Nephron (organoid): ENCODE measurements around the gene GTPBP4.

ENCODE experiments used
- H3K27ac Mint-ChIP-seq, 3 experiments: 2 replicates each; pipeline ENCODE4 v1.8.0; 2020; ENCODE audit warnings: mixed read lengths in 3 of 3, mild to moderate bottlenecking in 2 of 3, moderate library complexity in 1 of 3
- H3K27me3 Mint-ChIP-seq: 2 replicates; pipeline ENCODE4 v1.8.0; 2021; ENCODE audit warnings: low read depth, mild to moderate bottlenecking, moderate library complexity, mixed read lengths
- H3K36me3 Mint-ChIP-seq: 2 replicates; pipeline ENCODE4 v1.8.0; 2020; ENCODE audit warnings: low read depth, mixed read lengths
- H3K4me1 Mint-ChIP-seq: 2 replicates; pipeline ENCODE4 v1.8.0; 2020; ENCODE audit warnings: mixed read lengths
- H3K4me3 Mint-ChIP-seq, 3 experiments: 2 replicates each; pipeline ENCODE4 v1.8.0; 2020; ENCODE audit warnings: mild to moderate bottlenecking in 3 of 3, mixed read lengths in 3 of 3, moderate library complexity in 2 of 3
- H3K9me3 Mint-ChIP-seq: 2 replicates; pipeline ENCODE4 v1.8.0; 2020; ENCODE audit warnings: mixed read lengths
- TF ChIP-seq, protein P1 (sequence below), 3 experiments: fragments of 200-600 bp; sonication (generic); IDR thresholded peaks; one replicate each; pipeline ENCODE4 v1.5.0; 2021; ENCODE audit warnings: antibody characterized with exemption in 3 of 3; ENCODE audit not compliant: unreplicated experiment in 3 of 3

Gene GTPBP4

DNA sequence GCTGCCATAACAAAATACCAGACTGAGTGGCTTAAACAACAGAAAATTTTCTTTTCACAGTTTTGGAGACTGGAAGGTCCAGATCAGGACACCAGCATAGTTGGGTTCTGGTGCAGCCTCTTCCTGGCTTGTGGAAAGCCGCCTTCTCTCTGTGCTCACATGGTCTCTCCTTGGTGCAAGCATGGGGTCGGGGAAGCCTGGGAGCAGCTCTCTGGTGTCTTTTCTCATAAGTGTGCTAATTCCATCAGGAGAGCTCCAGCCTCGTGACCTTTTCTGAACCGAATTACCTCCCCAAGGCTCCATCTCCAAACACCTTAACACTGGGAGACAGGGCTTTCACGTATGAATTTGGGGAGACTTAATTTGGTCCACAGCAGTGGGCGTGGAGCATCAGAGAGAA is 4.8 kb upstream of the GTPBP4 start:
- Mint-ChIP-seq H3K4me3 (no peak overlapping the region), H3K27ac (no peak overlapping the region), H3K36me3 (peaks cover 26% of the 10 kb centered on the region), H3K27me3 (peaks cover 3% of the 10 kb centered on the region), H3K9me3 (peaks cover 26% of the 10 kb centered on the region), H3K4me1 (peaks cover 11% of the 10 kb centered on the region)
- TF ChIP-seq, protein P1, sequence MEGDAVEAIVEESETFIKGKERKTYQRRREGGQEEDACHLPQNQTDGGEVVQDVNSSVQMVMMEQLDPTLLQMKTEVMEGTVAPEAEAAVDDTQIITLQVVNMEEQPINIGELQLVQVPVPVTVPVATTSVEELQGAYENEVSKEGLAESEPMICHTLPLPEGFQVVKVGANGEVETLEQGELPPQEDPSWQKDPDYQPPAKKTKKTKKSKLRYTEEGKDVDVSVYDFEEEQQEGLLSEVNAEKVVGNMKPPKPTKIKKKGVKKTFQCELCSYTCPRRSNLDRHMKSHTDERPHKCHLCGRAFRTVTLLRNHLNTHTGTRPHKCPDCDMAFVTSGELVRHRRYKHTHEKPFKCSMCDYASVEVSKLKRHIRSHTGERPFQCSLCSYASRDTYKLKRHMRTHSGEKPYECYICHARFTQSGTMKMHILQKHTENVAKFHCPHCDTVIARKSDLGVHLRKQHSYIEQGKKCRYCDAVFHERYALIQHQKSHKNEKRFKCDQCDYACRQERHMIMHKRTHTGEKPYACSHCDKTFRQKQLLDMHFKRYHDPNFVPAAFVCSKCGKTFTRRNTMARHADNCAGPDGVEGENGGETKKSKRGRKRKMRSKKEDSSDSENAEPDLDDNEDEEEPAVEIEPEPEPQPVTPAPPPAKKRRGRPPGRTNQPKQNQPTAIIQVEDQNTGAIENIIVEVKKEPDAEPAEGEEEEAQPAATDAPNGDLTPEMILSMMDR (IDR thresholded peaks at IDR 0.05; ENCODE audit: unreplicated experiment in 3 of 3) = no peak

DNA sequence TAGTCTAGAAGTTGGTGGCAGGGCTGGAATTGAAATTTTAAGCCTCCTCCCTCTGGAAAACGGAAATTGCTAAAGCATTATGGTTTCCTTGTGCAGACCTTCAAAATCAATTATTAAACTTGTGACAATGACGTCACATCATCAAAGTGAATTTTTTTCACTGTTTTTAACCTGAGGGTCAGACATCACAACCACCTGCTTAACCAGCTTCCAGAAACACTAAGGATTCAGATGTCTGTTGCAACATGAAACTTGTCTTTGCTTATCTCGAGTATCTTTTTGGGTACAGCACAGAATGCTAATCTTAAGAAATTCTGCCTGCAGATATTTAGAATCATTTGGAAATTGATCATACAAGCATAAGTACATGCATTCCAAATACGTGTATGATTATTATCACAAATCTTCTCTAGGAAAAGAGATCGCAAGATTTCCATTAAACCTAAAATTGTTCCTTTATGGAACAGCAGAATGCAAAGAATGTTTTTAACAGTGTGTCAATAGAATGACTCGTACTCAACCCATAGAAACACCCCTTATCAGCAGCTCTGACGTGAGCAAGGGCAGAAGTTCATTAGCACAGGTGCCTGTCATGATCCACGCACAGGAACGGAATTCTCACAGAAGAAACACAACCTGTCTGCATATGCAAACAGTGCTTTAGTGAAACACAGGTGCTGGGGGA is 4.1 kb upstream of the GTPBP4 start:
- H3K4me3 Mint-ChIP-seq = no peak overlapping the region
- peaks cover 20% of the 10 kb centered on the region for H3K9me3 Mint-ChIP-seq
- H3K36me3 Mint-ChIP-seq = peaks cover 20% of the 10 kb centered on the region
- H3K27ac Mint-ChIP-seq = no peak overlapping the region
- TF ChIP-seq, protein P1 (IDR thresholded peaks at IDR 0.05; ENCODE audit: unreplicated experiment in 3 of 3) = no peak
- H3K4me1 Mint-ChIP-seq = peaks cover 11% of the 10 kb centered on the region
- H3K27me3 Mint-ChIP-seq = no peaks in the 10 kb centered on the region

DNA sequence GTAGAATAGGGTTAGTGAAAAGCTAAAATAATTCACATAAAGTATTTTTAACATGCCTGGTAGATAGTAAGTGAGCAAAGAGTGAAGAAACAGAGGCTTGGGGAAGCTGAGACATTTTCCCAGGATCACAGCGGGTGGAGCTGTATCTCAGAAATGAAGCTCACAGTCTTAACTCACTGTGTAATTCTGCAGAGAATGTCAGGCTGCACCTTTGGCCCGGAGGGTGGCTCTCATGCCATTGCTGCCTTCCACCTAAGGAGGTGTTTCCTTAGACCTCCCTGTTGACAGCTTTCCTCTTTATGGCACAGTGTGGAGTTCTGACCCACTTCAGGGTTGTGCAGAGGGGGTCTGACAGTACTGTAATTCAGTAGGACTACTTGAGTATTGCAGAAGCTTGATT is 2.9 kb upstream of the GTPBP4 start:
- Mint-ChIP-seq H3K4me3 (peak overlapping the region in 2 of 3 experiments; percentile 58 to 97), H3K9me3 (peaks cover 12% of the 10 kb centered on the region), H3K36me3 (peaks cover 17% of the 10 kb centered on the region), H3K27me3 (no peaks in the 10 kb centered on the region), H3K27ac (no peak overlapping the region), H3K4me1 (peaks cover 21% of the 10 kb centered on the region)
- TF ChIP-seq, protein P1 (IDR thresholded peaks at IDR 0.05; ENCODE audit: unreplicated experiment in 3 of 3) = no peak

DNA sequence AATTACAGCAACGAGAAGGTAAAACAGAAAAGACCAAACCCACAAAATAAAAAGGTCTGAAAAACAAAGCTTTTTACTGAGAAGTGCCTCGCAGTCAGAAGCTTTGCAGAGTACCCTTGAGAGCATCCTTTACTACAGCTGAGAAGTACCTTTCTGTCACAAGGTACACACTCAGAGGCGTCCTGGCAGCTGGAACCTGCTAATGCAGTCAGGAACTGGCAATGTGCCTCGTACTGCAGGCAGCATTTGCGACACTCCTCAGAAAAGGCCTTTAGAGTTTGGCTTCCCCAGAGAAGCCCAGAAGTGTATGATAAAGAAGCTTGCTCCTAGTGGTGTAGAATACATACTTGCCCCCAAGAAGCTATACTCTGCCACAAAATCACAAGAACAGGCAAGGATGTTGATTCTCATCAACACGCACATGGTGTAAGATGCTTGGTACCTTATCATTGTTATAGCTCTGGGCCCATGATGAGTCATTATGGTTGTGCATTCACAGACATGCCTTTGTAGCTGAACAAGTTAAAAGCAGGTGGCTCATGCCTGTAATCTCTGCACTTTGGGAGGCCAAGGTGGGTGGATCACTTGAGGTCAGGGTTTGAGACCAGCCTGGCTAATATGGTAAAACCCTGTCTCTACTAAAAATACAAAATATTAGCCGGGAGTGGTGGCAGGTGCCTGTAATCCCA is 2.0 kb upstream of the GTPBP4 start:
- Mint-ChIP-seq H3K4me1 (peaks cover 30% of the 10 kb centered on the region), H3K27ac (peak overlapping the region in 1 of 3 experiments; percentile 91), H3K36me3 (peaks cover 17% of the 10 kb centered on the region), H3K4me3 (peak overlapping the region; percentile 97 to 100 (median 100)), H3K9me3 (peaks cover 2% of the 10 kb centered on the region), H3K27me3 (no peaks in the 10 kb centered on the region)
- TF ChIP-seq, protein P1 (IDR thresholded peaks at IDR 0.05; ENCODE audit: unreplicated experiment in 3 of 3) = no peak

DNA sequence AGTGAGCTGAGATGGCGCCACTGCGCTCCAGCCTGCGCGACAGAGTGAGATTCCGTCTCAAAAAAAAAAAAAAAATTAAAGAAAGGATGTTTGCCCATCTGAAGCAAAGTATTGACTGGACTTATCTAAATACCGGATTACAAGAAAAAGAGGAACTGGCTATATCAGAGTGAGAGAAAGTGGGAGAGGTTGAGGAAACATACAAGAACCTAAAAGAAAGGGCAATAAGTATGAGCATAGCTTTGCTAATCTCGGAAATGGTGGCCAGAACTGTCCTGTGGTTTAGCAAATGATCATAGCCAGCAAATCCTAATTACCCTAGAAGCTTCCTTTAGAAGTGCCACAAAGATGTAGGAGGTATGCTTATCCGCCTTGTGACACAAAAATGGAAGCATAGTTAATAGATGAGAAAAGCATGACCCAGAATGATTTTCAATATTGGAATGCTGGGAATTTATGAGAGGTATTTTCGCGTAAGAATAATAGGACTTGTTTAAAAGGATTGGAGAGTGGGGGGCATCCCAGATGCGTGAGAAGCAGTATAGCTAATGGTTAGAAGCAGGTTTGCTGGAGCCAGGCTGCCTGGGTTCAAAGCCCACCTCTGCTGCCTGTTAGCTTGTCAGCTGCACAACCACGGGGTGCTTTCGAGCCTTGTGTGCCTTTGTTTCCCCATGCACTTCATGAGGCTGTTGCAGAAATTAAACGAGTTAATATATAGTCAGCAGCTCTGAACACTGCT is 1.2 kb upstream of the GTPBP4 start:
- Mint-ChIP-seq H3K9me3 (peaks cover 2% of the 10 kb centered on the region), H3K27me3 (no peaks in the 10 kb centered on the region), H3K4me1 (peaks cover 31% of the 10 kb centered on the region), H3K27ac (peak overlapping the region; percentile 91 to 98 (median 98)), H3K4me3 (peak overlapping the region; percentile 97 to 100 (median 100)), H3K36me3 (peaks cover 15% of the 10 kb centered on the region)
- TF ChIP-seq, protein P1 (IDR thresholded peaks at IDR 0.05; ENCODE audit: unreplicated experiment in 3 of 3) = no peak
